CD14-positive monocyte (primary cell): Measurements from ENCODE around the gene LRP1. TPM values are rescaled to one million over a fixed set of nuclear protein-coding genes. Genes with fewer than 3 reads are reported as not detected.
A peak's percentile ranks its signal among the peaks of the same experiment; 100 is the strongest.

ENCODE experiments used
- DNase-seq, 3 donors: peaks; one replicate each; pipeline ENCODE4 v3.0.0-alpha.2; 2011 to 2022
- H2AFZ ChIP-seq: 2 replicates; pipeline ENCODE4 v1.6.0; 2012; ENCODE audit warnings: mild to moderate bottlenecking, low read depth, low read length, inconsistent platforms; ENCODE audit not compliant: insufficient read depth, poor library complexity, severe bottlenecking
- H3K27ac ChIP-seq, 2 donors: 1 replicate in 1 of 2; 2 replicates in 1 of 2; pipeline ENCODE4 v1.5.1; 2012 to 2013; ENCODE audit warnings: low read length in 2 of 2, control low read depth in 1 of 2, inconsistent platforms in 1 of 2, low read depth in 1 of 2, mild to moderate bottlenecking in 1 of 2
- H3K27me3 ChIP-seq, 2 donors: one replicate each; pipeline versions ENCODE4 v1.6.0 to v1.6.1; 2011 to 2013; ENCODE audit warnings: low read length in 2 of 2; ENCODE audit not compliant: control insufficient read depth in 2 of 2, insufficient read depth in 2 of 2
- H3K36me3 ChIP-seq, 2 donors: replicated peaks in 1 of 2; 1 replicate in 1 of 2; 2 replicates in 1 of 2; pipeline versions ENCODE4 v1.5.1 to v1.6.1; 2012 to 2013; ENCODE audit warnings: low read length in 2 of 2, control low read depth in 1 of 2, inconsistent platforms in 1 of 2, mild to moderate bottlenecking in 1 of 2; ENCODE audit not compliant: insufficient read depth in 2 of 2, control insufficient read depth in 1 of 2
- H3K4me1 ChIP-seq, 2 donors: 1 replicate in 1 of 2; 2 replicates in 1 of 2; pipeline versions ENCODE4 v1.5.1 to v1.6.1; 2012 to 2013; ENCODE audit warnings: low read length in 2 of 2, control low read depth in 1 of 2, inconsistent platforms in 1 of 2, mild to moderate bottlenecking in 1 of 2, moderate library complexity in 1 of 2; ENCODE audit not compliant: insufficient read depth in 2 of 2, control insufficient read depth in 1 of 2
- H3K4me2 ChIP-seq: replicated peaks from 2 replicates; pipeline ENCODE3; 2012; ENCODE audit warnings: low read length, moderate library complexity, mild to moderate bottlenecking; ENCODE audit not compliant: poor library complexity, severe bottlenecking; ENCODE audit errors: extremely low read depth
- H3K4me3 ChIP-seq, 3 experiments: fragments of 200-600 bp in 1 of 3; sonication (generic) in 1 of 3; replicated peaks in 1 of 3; 1 replicate in 2 of 3; 2 replicates in 1 of 3; pipeline ENCODE4 v1.5.1; 2011 to 2013; ENCODE audit warnings: low read length in 3 of 3, mild to moderate bottlenecking in 3 of 3, control low read depth in 2 of 3, low read depth in 2 of 3, inconsistent platforms in 1 of 3, moderate library complexity in 1 of 3
- H3K79me2 ChIP-seq: 2 replicates; pipeline ENCODE4 v1.6.0; 2012; ENCODE audit warnings: mild to moderate bottlenecking, control low read depth, inconsistent platforms, low read length, moderate library complexity; ENCODE audit not compliant: insufficient read depth
- H3K9ac ChIP-seq: 2 replicates; pipeline ENCODE4 v1.6.0; 2017; ENCODE audit warnings: low read length, mild to moderate bottlenecking; ENCODE audit not compliant: insufficient read depth, poor library complexity, severe bottlenecking
- H3K9me3 ChIP-seq, 2 donors: replicated peaks in 1 of 2; 1 replicate in 1 of 2; 2 replicates in 1 of 2; pipeline versions ENCODE4 v1.5.1 to v1.6.1; 2012 to 2013; ENCODE audit warnings: low read length in 2 of 2, control low read depth in 1 of 2; ENCODE audit not compliant: control insufficient read depth in 1 of 2, insufficient read depth in 1 of 2
- H4K20me1 ChIP-seq: 2 replicates; pipeline ENCODE4 v1.6.0; 2012; ENCODE audit warnings: mild to moderate bottlenecking, low read length, control low read depth, moderate library complexity; ENCODE audit not compliant: insufficient read depth
- H3K27ac Mint-ChIP-seq, 7 donors: one replicate each; pipeline ENCODE4 v1.8.0; 2020; ENCODE audit warnings: mild to moderate bottlenecking in 7 of 7, mixed read lengths in 7 of 7, moderate library complexity in 6 of 7, inconsistent platforms in 2 of 7
- H3K27me3 Mint-ChIP-seq, 3 donors: one replicate each; pipeline ENCODE4 v1.8.0; 2021 to 2022; ENCODE audit warnings: low read depth in 3 of 3, mild to moderate bottlenecking in 3 of 3, mixed read lengths in 3 of 3, moderate library complexity in 3 of 3, inconsistent platforms in 1 of 3
- H3K36me3 Mint-ChIP-seq, 2 donors: one replicate each; pipeline ENCODE4 v1.8.0; 2020; ENCODE audit warnings: mixed read lengths in 2 of 2, inconsistent platforms in 1 of 2, mild to moderate bottlenecking in 1 of 2
- H3K4me1 Mint-ChIP-seq: one replicate; pipeline ENCODE4 v1.8.0; 2020; ENCODE audit warnings: mild to moderate bottlenecking, mixed read lengths
- H3K4me3 Mint-ChIP-seq, 2 donors: one replicate each; pipeline ENCODE4 v1.8.0; 2020; ENCODE audit warnings: mild to moderate bottlenecking in 2 of 2, mixed read lengths in 2 of 2, moderate library complexity in 1 of 2
- H3K9me3 Mint-ChIP-seq, 7 donors: one replicate each; pipeline ENCODE4 v1.8.0; 2020 to 2022; ENCODE audit warnings: mixed read lengths in 7 of 7, mild to moderate bottlenecking in 6 of 7, moderate library complexity in 6 of 7, inconsistent platforms in 2 of 7
- CTCF ChIP-seq: fragments of 200-600 bp; IDR thresholded peaks from one replicate; pipeline ENCODE4 v1.8.0; 2022; ENCODE audit warnings: antibody characterized with exemption, mild to moderate bottlenecking
- WGBS: methylation state at CpG from one replicate; pipeline ENCODE4 v1.1.5; 2013; ENCODE audit warnings: missing lambda C conversion rate; ENCODE audit not compliant: insufficient coverage; 5-methylcytosine and 5-hydroxymethylcytosine counted together
- intact Hi-C, 2 donors: fragments of 100-400 bp; cut with micrococcal nuclease; formaldehyde crosslinking; loops; one replicate each; pipeline versions ENCODE4 v1.15.0 to v1.15.1; 2023
- polyA plus RNA-seq, 3 donors: library from polyadenylated mRNA; depleted of rRNA in 1 of 3; unstranded in 2 of 3; stranded (reverse) in 1 of 3; fragments of 300-500 nt in 2 of 3; fragments of >200 nt in 1 of 3; fragmentation: Illumina TruSeq in 2 of 3; gene quantifications; 1 replicate in 2 of 3; 2 replicates in 1 of 3; pipeline ENCODE4 v1.2.3, GENCODE V29; 2012 to 2021

The LRP1 gene
- polyA plus RNA-seq, 3 donors, result 5.5 to 246 (median 10.5) TPM

GRCh38 chr12:57151741-57152630 is 23.7 kb downstream of the LRP1 start:
- no peak for TF ChIP-seq CTCF
- Histone ChIP-seq H3K79me2 (peaks cover 62% of the 10 kb centered on the region), H3K4me1 (peaks cover 100% of the 10 kb centered on the region in 2 donors), H2AFZ (no peak overlapping the region), H3K27ac (peak overlapping the region; percentile 91 to 93), H3K36me3 (peaks cover 34 to 72% of the 10 kb centered on the region in 2 donors), H3K9ac (peak overlapping the region; percentile 54), H3K9me3 (no peaks in the 10 kb centered on the region), H4K20me1 (peaks cover 29% of the 10 kb centered on the region), H3K27me3 (no peaks in the 10 kb centered on the region), H3K4me2 (peak overlapping the region; percentile 49), H3K4me3 (peak overlapping the region in 1 of 3 experiments; percentile 49)
- peaks cover 0 to 3% (median 3%) of the 10 kb centered on the region in 3 donors for H3K27me3 Mint-ChIP-seq
- intact Hi-C loops, result no loop called here
- 84% methylated on average over 14 of the region's 17 CpGs for WGBS
- H3K4me1 Mint-ChIP-seq, result peaks cover 100% of the 10 kb centered on the region
- peak in 2 of 3 donors; percentile 41 to 63 for DNase-seq
- H3K27ac Mint-ChIP-seq, result peak overlapping the region; percentile 92 to 97 (median 93)
- H3K36me3 Mint-ChIP-seq, result peaks cover 67 to 89% of the 10 kb centered on the region in 2 donors
- no peaks in the 10 kb centered on the region for H3K9me3 Mint-ChIP-seq
- peak overlapping the region in 1 of 2 donors; percentile 75 for H3K4me3 Mint-ChIP-seq

GRCh38 chr12:57152639-57153038 is 24.4 kb downstream of the LRP1 start:
- TF ChIP-seq CTCF, result no peak
- 59% methylated on average over 2 of the region's 4 CpGs for WGBS
- no peak overlapping the region for H2AFZ ChIP-seq
- intact Hi-C loops, result no loop called here
- peak overlapping the region; percentile 49 for H3K4me2 ChIP-seq
- peaks cover 100% of the 10 kb centered on the region in 2 donors for H3K4me1 ChIP-seq
- H3K27me3 ChIP-seq, result no peaks in the 10 kb centered on the region
- peaks cover 100% of the 10 kb centered on the region for H3K4me1 Mint-ChIP-seq
- DNase-seq, result peak; percentile 66 to 90 (median 84)
- H3K27me3 Mint-ChIP-seq, result peaks cover 0 to 3% (median 1%) of the 10 kb centered on the region in 3 donors
- H3K79me2 ChIP-seq, result peaks cover 56% of the 10 kb centered on the region
- H3K27ac ChIP-seq, result peak overlapping the region; percentile 91 to 93
- H3K9me3 Mint-ChIP-seq, result no peaks in the 10 kb centered on the region
- H3K9me3 ChIP-seq, result no peaks in the 10 kb centered on the region
- peak overlapping the region in 1 of 3 experiments; percentile 49 for H3K4me3 ChIP-seq
- H3K36me3 Mint-ChIP-seq, result peaks cover 66 to 89% of the 10 kb centered on the region in 2 donors
- H3K36me3 ChIP-seq, result peaks cover 33 to 70% of the 10 kb centered on the region in 2 donors
- peak overlapping the region; percentile 14 to 75 for H3K4me3 Mint-ChIP-seq
- peaks cover 26% of the 10 kb centered on the region for H4K20me1 ChIP-seq
- H3K27ac Mint-ChIP-seq, result peak overlapping the region; percentile 92 to 97 (median 93)
- peak overlapping the region; percentile 54 for H3K9ac ChIP-seq
